WTC11 (cell line): ENCODE results near the gene LEKR1.

Experiments
- CREM ChIP-seq: sonication (generic); formaldehyde crosslinking; IDR thresholded peaks from 2 replicates; pipeline ENCODE4 v1.8.1; 2022; ENCODE audit warnings: mild to moderate bottlenecking, missing genetic modification reagents, moderate library complexity
- HMGA2 ChIP-seq: fragments of 250-450 bp; sonication (Bioruptor Pico); IDR thresholded peaks from 2 replicates; pipeline ENCODE4 v1.4.0; 2021; ENCODE audit warnings: mild to moderate bottlenecking, moderate library complexity

DNA sequence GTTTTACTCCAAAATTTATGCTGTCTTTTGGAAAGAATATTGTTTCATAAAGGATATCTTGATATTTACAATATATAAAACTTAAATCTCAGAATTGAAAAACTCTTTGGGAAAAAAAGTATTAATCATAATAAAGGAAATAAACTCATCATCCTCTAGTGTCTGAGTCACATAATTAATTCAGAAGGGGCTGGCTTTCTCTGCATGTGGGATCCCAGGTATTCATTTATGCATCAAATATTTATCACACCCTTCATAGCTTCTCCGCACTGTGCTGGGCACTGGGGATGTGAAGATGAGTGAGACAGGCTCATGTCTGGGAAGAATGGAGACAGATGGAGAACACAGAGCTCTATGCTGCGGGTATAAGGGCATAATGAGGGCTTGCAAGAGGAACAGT, 268.1 kb downstream of the LEKR1 start:
- TF ChIP-seq CREM (CRISPR knock-in tag) (no peak), HMGA2 (CRISPR knock-in tag) (no peak)
